ENCODE measurements around the gene FAM118A. TPM values are rescaled to one million over a fixed set of nuclear protein-coding genes. Genes with fewer than 3 reads are reported as not detected.

Gene FAM118A
- total and polyA plus RNA-seq, 2 experiments from 2014 or later = 11.9 to 20.3 TPM

DNA sequence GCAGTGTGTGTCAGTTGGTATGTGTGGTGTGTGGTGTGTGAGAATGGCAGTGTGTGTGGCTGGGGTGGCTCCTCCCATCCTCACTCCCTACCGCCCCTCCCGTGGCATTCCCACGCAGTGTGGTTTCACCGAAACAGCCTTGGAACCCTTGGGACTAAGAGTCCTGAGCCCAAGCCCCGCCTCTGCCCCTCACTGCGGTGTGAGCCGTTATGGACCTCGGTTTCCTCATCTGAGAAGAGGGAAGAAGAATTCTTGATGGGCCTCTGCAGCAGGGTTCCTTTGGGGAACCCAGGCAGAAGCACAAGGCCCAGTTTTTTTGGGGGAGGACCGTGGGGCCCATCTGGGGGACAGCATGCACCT is 17.8 kb upstream of the FAM118A start:
- no peaks in the 10 kb centered on the region for H4K20me1 ChIP-seq (replicated peaks; ENCODE audit: insufficient read depth)
- TF ChIP-seq EZH2phosphoT487 (IDR thresholded peaks at IDR 0.05; ENCODE audit: unreplicated experiment) = no peak
- no peak for TF ChIP-seq ZNF331 (CRISPR knock-in tag; IDR thresholded peaks at IDR 0.05; ENCODE audit: low read depth)
- no peak for TF ChIP-seq STAT1 (IDR thresholded peaks at IDR 0.05; ENCODE audit: unreplicated experiment)
- TF ChIP-seq, protein P1, sequence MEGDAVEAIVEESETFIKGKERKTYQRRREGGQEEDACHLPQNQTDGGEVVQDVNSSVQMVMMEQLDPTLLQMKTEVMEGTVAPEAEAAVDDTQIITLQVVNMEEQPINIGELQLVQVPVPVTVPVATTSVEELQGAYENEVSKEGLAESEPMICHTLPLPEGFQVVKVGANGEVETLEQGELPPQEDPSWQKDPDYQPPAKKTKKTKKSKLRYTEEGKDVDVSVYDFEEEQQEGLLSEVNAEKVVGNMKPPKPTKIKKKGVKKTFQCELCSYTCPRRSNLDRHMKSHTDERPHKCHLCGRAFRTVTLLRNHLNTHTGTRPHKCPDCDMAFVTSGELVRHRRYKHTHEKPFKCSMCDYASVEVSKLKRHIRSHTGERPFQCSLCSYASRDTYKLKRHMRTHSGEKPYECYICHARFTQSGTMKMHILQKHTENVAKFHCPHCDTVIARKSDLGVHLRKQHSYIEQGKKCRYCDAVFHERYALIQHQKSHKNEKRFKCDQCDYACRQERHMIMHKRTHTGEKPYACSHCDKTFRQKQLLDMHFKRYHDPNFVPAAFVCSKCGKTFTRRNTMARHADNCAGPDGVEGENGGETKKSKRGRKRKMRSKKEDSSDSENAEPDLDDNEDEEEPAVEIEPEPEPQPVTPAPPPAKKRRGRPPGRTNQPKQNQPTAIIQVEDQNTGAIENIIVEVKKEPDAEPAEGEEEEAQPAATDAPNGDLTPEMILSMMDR (conservative IDR thresholded peaks at IDR 0.05; ENCODE audit: low read depth in 2 of 2) = no peak
- TF ChIP-seq EZH2 (IDR thresholded peaks at IDR 0.05; ENCODE audit: low read depth, unreplicated experiment) = no peak
- TF ChIP-seq, protein P2, sequence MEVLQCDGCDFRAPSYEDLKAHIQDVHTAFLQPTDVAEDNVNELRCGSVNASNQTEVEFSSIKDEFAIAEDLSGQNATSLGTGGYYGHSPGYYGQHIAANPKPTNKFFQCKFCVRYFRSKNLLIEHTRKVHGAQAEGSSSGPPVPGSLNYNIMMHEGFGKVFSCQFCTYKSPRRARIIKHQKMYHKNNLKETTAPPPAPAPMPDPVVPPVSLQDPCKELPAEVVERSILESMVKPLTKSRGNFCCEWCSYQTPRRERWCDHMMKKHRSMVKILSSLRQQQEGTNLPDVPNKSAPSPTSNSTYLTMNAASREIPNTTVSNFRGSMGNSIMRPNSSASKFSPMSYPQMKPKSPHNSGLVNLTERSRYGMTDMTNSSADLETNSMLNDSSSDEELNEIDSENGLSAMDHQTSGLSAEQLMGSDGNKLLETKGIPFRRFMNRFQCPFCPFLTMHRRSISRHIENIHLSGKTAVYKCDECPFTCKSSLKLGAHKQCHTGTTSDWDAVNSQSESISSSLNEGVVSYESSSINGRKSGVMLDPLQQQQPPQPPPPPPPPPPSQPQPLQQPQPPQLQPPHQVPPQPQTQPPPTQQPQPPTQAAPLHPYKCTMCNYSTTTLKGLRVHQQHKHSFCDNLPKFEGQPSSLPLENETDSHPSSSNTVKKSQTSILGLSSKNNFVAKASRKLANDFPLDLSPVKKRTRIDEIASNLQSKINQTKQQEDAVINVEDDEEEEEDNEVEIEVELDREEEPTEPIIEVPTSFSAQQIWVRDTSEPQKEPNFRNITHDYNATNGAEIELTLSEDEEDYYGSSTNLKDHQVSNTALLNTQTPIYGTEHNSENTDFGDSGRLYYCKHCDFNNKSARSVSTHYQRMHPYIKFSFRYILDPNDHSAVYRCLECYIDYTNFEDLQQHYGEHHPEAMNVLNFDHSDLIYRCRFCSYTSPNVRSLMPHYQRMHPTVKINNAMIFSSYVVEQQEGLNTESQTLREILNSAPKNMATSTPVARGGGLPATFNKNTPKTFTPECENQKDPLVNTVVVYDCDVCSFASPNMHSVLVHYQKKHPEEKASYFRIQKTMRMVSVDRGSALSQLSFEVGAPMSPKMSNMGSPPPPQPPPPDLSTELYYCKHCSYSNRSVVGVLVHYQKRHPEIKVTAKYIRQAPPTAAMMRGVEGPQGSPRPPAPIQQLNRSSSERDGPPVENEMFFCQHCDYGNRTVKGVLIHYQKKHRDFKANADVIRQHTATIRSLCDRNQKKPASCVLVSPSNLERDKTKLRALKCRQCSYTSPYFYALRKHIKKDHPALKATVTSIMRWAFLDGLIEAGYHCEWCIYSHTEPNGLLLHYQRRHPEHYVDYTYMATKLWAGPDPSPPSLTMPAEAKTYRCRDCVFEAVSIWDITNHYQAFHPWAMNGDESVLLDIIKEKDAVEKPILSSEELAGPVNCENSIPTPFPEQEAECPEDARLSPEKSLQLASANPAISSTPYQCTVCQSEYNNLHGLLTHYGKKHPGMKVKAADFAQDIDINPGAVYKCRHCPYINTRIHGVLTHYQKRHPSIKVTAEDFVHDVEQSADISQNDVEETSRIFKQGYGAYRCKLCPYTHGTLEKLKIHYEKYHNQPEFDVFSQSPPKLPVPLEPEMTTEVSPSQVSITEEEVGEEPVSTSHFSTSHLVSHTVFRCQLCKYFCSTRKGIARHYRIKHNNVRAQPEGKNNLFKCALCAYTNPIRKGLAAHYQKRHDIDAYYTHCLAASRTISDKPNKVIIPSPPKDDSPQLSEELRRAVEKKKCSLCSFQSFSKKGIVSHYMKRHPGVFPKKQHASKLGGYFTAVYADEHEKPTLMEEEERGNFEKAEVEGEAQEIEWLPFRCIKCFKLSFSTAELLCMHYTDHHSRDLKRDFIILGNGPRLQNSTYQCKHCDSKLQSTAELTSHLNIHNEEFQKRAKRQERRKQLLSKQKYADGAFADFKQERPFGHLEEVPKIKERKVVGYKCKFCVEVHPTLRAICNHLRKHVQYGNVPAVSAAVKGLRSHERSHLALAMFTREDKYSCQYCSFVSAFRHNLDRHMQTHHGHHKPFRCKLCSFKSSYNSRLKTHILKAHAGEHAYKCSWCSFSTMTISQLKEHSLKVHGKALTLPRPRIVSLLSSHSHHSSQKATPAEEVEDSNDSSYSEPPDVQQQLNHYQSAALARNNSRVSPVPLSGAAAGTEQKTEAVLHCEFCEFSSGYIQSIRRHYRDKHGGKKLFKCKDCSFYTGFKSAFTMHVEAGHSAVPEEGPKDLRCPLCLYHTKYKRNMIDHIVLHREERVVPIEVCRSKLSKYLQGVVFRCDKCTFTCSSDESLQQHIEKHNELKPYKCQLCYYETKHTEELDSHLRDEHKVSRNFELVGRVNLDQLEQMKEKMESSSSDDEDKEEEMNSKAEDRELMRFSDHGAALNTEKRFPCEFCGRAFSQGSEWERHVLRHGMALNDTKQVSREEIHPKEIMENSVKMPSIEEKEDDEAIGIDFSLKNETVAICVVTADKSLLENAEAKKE (CRISPR knock-in tag; IDR thresholded peaks at IDR 0.05) = no peak
- no peak for TF ChIP-seq NANOG (IDR thresholded peaks at IDR 0.05; ENCODE audit: borderline replicate concordance)
- TF ChIP-seq CREB1 (CRISPR knock-in tag; IDR thresholded peaks at IDR 0.05; ENCODE audit: low read depth) = no peak
- no peak for TF ChIP-seq POLR2AphosphoS5 (IDR thresholded peaks at IDR 0.05; ENCODE audit: low read depth)
- TF ChIP-seq ZNF114 (CRISPR knock-in tag; IDR thresholded peaks at IDR 0.05) = no peak
- TF ChIP-seq, protein P3, sequence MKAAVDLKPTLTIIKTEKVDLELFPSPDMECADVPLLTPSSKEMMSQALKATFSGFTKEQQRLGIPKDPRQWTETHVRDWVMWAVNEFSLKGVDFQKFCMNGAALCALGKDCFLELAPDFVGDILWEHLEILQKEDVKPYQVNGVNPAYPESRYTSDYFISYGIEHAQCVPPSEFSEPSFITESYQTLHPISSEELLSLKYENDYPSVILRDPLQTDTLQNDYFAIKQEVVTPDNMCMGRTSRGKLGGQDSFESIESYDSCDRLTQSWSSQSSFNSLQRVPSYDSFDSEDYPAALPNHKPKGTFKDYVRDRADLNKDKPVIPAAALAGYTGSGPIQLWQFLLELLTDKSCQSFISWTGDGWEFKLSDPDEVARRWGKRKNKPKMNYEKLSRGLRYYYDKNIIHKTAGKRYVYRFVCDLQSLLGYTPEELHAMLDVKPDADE (IDR thresholded peaks at IDR 0.05) = no peak
- H3K4me1 Mint-ChIP-seq = no peaks in the 10 kb centered on the region
- no peak overlapping the region for H3K27ac ChIP-seq (ENCODE audit: low read depth)
- no peak overlapping the region for H2AFZ ChIP-seq
- no peaks in the 10 kb centered on the region for H3K9me2 ChIP-seq (ENCODE audit: insufficient read depth)
- H3K27me3 ChIP-seq (ENCODE audit: insufficient read depth) = no peaks in the 10 kb centered on the region
- DNase-seq (ENCODE audit: low spot score) = no peak
- H3K4me3 ChIP-seq = no peak overlapping the region
- H3K4me3 Mint-ChIP-seq = no peak overlapping the region
- no peak overlapping the region for H3K27ac Mint-ChIP-seq
- H3K9me3 Mint-ChIP-seq = no peaks in the 10 kb centered on the region
- H3K4me1 ChIP-seq (ENCODE audit: insufficient read depth) = peaks cover 5% of the 10 kb centered on the region; the same call in 1 of the 2 replicates
- H3K36me3 Mint-ChIP-seq (ENCODE audit: low read depth) = no peaks in the 10 kb centered on the region
- no peaks in the 10 kb centered on the region for H3K36me3 ChIP-seq (ENCODE audit: insufficient read depth)
- H3K79me2 ChIP-seq (replicated peaks; ENCODE audit: insufficient read depth) = no peaks in the 10 kb centered on the region
- no peaks in the 10 kb centered on the region for H3F3A ChIP-seq (replicated peaks; ENCODE audit: low read depth)
- H3K4me2 ChIP-seq = no peak overlapping the region
- H3K27me3 Mint-ChIP-seq (ENCODE audit: insufficient read depth, low read depth, poor library complexity) = peaks cover 2% of the 10 kb centered on the region
- ATAC-seq = no peak
